Testis (tissue), 2 donors: ENCODE results near the gene CDK5R1.

Source experiments
- POLR2A ChIP-seq: fragments of 450-650 bp; IDR thresholded peaks from one replicate; pipeline ENCODE4 v1.6.1; 2017; ENCODE audit warnings: antibody characterized with exemption, mild to moderate bottlenecking, moderate library complexity
- TF ChIP-seq, protein P1 (sequence below), 3 experiments: fragments of 450-650 bp in 2 of 3; fragments of 200-600 bp in 1 of 3; sonication (generic) in 1 of 3; IDR thresholded peaks; one replicate each; pipeline ENCODE4 v1.5.1; 2016 to 2019; ENCODE audit warnings: antibody characterized with exemption in 3 of 3, mild to moderate bottlenecking in 2 of 3, moderate library complexity in 1 of 3

DNA sequence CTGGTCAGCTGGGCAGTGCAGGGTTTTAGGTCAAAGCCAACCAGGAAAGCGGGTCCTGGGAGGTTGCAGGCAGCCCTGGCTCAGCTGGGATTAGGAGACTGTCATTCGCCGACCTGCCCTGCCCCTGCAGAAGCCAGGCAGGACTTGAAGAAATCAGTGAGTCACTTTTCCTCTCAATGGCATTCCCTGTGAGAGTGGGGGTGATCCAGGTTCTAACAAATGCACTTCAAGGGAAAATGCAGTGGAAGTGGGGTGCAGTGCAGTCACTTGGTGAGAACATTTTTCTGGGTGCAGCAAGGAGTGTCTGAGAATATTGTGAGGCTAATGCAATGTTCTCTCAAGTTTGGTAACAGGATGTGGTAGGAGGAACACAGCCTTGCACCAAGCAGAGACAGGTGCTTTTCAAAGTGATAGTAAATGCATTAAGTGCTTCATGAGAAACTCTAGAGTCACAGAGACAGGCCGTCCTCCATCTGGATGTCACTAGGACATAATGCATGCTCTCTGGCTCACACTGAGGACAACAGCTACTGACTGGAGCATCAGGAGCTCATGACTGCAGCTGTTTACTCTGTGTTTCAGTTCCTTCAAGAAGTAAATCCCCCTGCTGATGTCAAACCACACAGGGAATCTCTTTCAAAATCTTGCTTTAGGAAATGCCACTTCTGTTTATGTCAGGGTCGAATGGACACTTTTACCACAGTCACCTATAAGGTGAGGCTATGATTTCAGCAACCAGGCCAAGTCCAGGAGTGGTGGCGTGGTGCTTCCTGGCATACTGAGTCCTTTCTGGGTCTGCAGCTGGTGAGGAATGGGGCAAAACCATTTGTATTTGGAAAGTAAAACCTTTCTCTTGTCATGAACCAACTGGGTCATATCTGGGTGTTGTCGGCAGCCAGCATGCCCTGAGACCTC lies 16.7 kb downstream of the CDK5R1 start:
- TF ChIP-seq, protein P1, sequence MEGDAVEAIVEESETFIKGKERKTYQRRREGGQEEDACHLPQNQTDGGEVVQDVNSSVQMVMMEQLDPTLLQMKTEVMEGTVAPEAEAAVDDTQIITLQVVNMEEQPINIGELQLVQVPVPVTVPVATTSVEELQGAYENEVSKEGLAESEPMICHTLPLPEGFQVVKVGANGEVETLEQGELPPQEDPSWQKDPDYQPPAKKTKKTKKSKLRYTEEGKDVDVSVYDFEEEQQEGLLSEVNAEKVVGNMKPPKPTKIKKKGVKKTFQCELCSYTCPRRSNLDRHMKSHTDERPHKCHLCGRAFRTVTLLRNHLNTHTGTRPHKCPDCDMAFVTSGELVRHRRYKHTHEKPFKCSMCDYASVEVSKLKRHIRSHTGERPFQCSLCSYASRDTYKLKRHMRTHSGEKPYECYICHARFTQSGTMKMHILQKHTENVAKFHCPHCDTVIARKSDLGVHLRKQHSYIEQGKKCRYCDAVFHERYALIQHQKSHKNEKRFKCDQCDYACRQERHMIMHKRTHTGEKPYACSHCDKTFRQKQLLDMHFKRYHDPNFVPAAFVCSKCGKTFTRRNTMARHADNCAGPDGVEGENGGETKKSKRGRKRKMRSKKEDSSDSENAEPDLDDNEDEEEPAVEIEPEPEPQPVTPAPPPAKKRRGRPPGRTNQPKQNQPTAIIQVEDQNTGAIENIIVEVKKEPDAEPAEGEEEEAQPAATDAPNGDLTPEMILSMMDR (IDR thresholded peaks at IDR 0.05), result no peak
- no peak for TF ChIP-seq POLR2A
